Neural cell (in vitro differentiated cells): ENCODE data around the gene MED26. TPM values are rescaled to one million over a fixed set of nuclear protein-coding genes. Genes with fewer than 3 reads are reported as not detected.

Experiments used
- H2AFZ ChIP-seq: fragments of 200-600, 300-800 bp; sonication (generic), shearing (Covaris generic); 2 replicates; pipeline ENCODE4 v1.6.0; 2014; ENCODE audit warnings: low read depth, mild to moderate bottlenecking, antibody characterized with exemption, low read length, moderate library complexity
- H3F3A ChIP-seq: fragments of 200-600 bp; shearing (Covaris generic); 2 replicates; pipeline ENCODE4 v1.6.1; 2016; ENCODE audit warnings: mild to moderate bottlenecking, moderate library complexity, mixed read lengths, antibody characterized with exemption, low read length; ENCODE audit not compliant: insufficient read depth, poor library complexity, severe bottlenecking
- H3K27ac ChIP-seq: fragments of 200-600, 300-800 bp; sonication (generic), shearing (Covaris generic); 2 replicates; pipeline ENCODE4 v1.5.1; 2014; ENCODE audit warnings: mild to moderate bottlenecking, low read length, moderate library complexity
- H3K27me3 ChIP-seq: fragments of 300-800, 200-600 bp; sonication (generic), shearing (Covaris generic); 2 replicates; pipeline ENCODE4 v1.6.0; 2014; ENCODE audit warnings: mild to moderate bottlenecking, low read depth, low read length, moderate library complexity; ENCODE audit not compliant: insufficient read depth
- H3K36me3 ChIP-seq: fragments of 300-800, 200-600 bp; sonication (generic), shearing (Covaris generic); 2 replicates; pipeline ENCODE4 v1.5.1; 2014; ENCODE audit warnings: mild to moderate bottlenecking, antibody characterized with exemption, low read length, moderate library complexity; ENCODE audit not compliant: insufficient read depth
- H3K4me2 ChIP-seq: fragments of 300-800, 200-600 bp; sonication (generic), shearing (Covaris generic); 2 replicates; pipeline ENCODE4 v1.6.0; 2014; ENCODE audit warnings: mild to moderate bottlenecking, low read length
- H3K4me3 ChIP-seq: fragments of 300-800, 200-600 bp; sonication (generic), shearing (Covaris generic); 2 replicates; pipeline ENCODE4 v1.5.1; 2014; ENCODE audit warnings: mild to moderate bottlenecking, low read length, moderate library complexity
- H3K79me2 ChIP-seq: fragments of 200-600 bp; shearing (Covaris generic); replicated peaks from 2 replicates; pipeline ENCODE4 v1.6.0; 2014; ENCODE audit warnings: mild to moderate bottlenecking, low read length, moderate library complexity; ENCODE audit not compliant: insufficient read depth
- H3K9ac ChIP-seq: fragments of 300-800, 200-600 bp; sonication (generic), shearing (Covaris generic); 2 replicates; pipeline ENCODE4 v1.6.1; 2016; ENCODE audit warnings: mild to moderate bottlenecking, low read length, mixed read lengths
- H3K9me2 ChIP-seq: fragments of 200-600 bp; shearing (Covaris generic); 2 replicates; pipeline ENCODE4 v1.6.1; 2016; ENCODE audit warnings: mild to moderate bottlenecking, low read length, mixed read lengths; ENCODE audit not compliant: insufficient read depth
- H3K9me3 ChIP-seq: fragments of 200-600, 300-800 bp; sonication (generic), shearing (Covaris generic); 2 replicates; pipeline ENCODE4 v1.6.1; 2016; ENCODE audit warnings: mild to moderate bottlenecking, mixed run types, low read length, moderate library complexity, mixed read lengths
- H4K20me1 ChIP-seq: fragments of 200-600 bp; shearing (Covaris generic); 2 replicates; pipeline ENCODE4 v1.6.1; 2016; ENCODE audit warnings: mild to moderate bottlenecking, mixed run types; ENCODE audit not compliant: insufficient read depth
- EP300 ChIP-seq: fragments of 450-650 bp; conservative IDR thresholded peaks from 2 replicates; pipeline ENCODE4 v1.6.1; 2014; ENCODE audit warnings: antibody characterized with exemption, mild to moderate bottlenecking, moderate library complexity; ENCODE audit not compliant: poor library complexity, severe bottlenecking
- EZH2 ChIP-seq: fragments of 200-600, 300-800 bp; shearing (Covaris generic), sonication (generic); IDR thresholded peaks from 2 replicates; pipeline ENCODE4 v1.6.1; 2014; ENCODE audit warnings: antibody characterized with exemption, low read length, borderline replicate concordance, mild to moderate bottlenecking; ENCODE audit not compliant: insufficient read depth, poor library complexity, severe bottlenecking
- MXI1 ChIP-seq: fragments of 450-650 bp; conservative IDR thresholded peaks from 2 replicates; pipeline ENCODE4 v1.6.1; 2014; ENCODE audit warnings: antibody characterized with exemption, mild to moderate bottlenecking; ENCODE audit not compliant: poor library complexity, severe bottlenecking
- POLR2AphosphoS5 ChIP-seq: IDR thresholded peaks from 2 replicates; pipeline ENCODE4 v1.6.1; 2012
- RAD21 ChIP-seq: fragments of 450-650 bp; conservative IDR thresholded peaks from 2 replicates; pipeline ENCODE4 v1.6.1; 2014; ENCODE audit warnings: antibody characterized with exemption, mild to moderate bottlenecking, moderate library complexity
- REST ChIP-seq: IDR thresholded peaks from 2 replicates; pipeline ENCODE4 v1.6.1; 2012; ENCODE audit warnings: borderline replicate concordance
- SMC3 ChIP-seq: fragments of 450-650 bp; conservative IDR thresholded peaks from 2 replicates; pipeline ENCODE4 v1.6.1; 2014; ENCODE audit warnings: antibody characterized with exemption, mild to moderate bottlenecking, moderate library complexity; ENCODE audit not compliant: poor library complexity
- TAF1 ChIP-seq: IDR thresholded peaks from 2 replicates; pipeline ENCODE4 v1.6.1; 2012; ENCODE audit warnings: low read depth
- polyA plus RNA-seq: library from polyadenylated mRNA; depleted of rRNA; stranded (reverse); fragments of >200 nt; gene quantifications from 2 replicates; pipeline ENCODE4 v1.2.3, GENCODE V29; 2014
- TF ChIP-seq, protein P1 (sequence below): fragments of 450-650 bp; IDR thresholded peaks from 2 replicates; pipeline ENCODE4 v1.5.1; 2014; ENCODE audit warnings: antibody characterized with exemption, mild to moderate bottlenecking, moderate library complexity; ENCODE audit not compliant: poor library complexity, severe bottlenecking

MED26 gene
- polyA plus RNA-seq, 1 donor from 2014 or later: 4.2 TPM

GRCh38 chr19:16649734-16650133 lies 21.7 kb upstream of the MED26 start:
- Histone ChIP-seq H3K27ac (no peak overlapping the region), H3K9ac (no peak overlapping the region), H3K9me2 (no peaks in the 10 kb centered on the region), H4K20me1 (no peaks in the 10 kb centered on the region), H3K4me2 (no peak overlapping the region), H3F3A (no peaks in the 10 kb centered on the region), H3K27me3 (no peaks in the 10 kb centered on the region), H3K4me3 (no peak overlapping the region), H3K36me3 (no peaks in the 10 kb centered on the region), H3K9me3 (no peaks in the 10 kb centered on the region), H2AFZ (no peak overlapping the region), H3K79me2 (no peaks in the 10 kb centered on the region)
- no peak for TF ChIP-seq SMC3
- no peak for TF ChIP-seq POLR2AphosphoS5
- TF ChIP-seq MXI1: no peak
- TF ChIP-seq TAF1: no peak

DNA sequence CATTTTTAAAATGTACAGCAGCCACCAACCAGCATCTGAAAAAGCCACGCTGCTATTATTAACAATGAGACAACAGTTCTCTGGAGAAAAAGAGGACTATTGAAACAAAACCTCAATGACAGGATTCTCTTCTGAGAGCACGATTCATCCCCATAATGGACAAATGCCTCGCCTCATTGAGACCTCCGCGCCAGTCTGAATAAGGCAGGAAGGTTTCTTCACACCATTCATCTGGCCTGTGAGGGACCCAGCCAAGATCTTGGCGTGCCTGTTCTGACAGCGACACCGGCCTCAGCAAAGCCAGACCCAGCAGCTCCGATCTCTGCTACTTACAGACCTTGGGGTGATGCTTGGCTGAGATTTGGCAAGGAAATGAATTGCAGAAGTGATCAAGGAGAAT lies 17.1 kb upstream of the MED26 start:
- H2AFZ ChIP-seq: no peak overlapping the region
- H3F3A ChIP-seq: no peaks in the 10 kb centered on the region
- no peak overlapping the region for H3K4me3 ChIP-seq
- H4K20me1 ChIP-seq: no peaks in the 10 kb centered on the region
- H3K9me3 ChIP-seq: no peaks in the 10 kb centered on the region
- TF ChIP-seq POLR2AphosphoS5 (no peak), REST (no peak), MXI1 (no peak), TAF1 (no peak), EZH2 (no peak), SMC3 (no peak), EP300 (no peak), RAD21 (no peak)
- TF ChIP-seq, protein P1, sequence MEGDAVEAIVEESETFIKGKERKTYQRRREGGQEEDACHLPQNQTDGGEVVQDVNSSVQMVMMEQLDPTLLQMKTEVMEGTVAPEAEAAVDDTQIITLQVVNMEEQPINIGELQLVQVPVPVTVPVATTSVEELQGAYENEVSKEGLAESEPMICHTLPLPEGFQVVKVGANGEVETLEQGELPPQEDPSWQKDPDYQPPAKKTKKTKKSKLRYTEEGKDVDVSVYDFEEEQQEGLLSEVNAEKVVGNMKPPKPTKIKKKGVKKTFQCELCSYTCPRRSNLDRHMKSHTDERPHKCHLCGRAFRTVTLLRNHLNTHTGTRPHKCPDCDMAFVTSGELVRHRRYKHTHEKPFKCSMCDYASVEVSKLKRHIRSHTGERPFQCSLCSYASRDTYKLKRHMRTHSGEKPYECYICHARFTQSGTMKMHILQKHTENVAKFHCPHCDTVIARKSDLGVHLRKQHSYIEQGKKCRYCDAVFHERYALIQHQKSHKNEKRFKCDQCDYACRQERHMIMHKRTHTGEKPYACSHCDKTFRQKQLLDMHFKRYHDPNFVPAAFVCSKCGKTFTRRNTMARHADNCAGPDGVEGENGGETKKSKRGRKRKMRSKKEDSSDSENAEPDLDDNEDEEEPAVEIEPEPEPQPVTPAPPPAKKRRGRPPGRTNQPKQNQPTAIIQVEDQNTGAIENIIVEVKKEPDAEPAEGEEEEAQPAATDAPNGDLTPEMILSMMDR: no peak
- no peaks in the 10 kb centered on the region for H3K36me3 ChIP-seq
- no peaks in the 10 kb centered on the region for H3K79me2 ChIP-seq
- no peak overlapping the region for H3K9ac ChIP-seq
- no peaks in the 10 kb centered on the region for H3K27me3 ChIP-seq
- H3K27ac ChIP-seq: no peak overlapping the region
- no peaks in the 10 kb centered on the region for H3K9me2 ChIP-seq
- H3K4me2 ChIP-seq: no peak overlapping the region

DNA sequence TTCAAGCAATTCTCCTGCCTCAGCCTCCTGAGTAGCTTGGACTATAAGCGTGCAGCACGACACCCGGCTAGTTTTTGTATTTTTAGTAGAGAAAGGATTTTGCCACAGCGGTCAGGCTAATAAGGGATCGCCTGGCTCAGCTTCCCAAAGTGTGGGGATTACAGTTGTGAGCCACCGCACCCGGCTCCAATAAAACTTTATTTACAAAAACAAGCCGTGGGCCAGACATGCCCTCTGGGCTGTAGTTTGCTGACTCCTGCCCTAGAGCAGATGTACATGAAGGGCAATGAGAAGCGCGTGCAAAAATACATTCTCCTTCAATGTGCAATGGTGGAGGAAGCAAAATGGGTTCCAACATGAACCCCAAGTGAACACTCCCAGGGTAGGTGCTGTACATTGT lies 13.7 kb upstream of the MED26 start:
- TF ChIP-seq MXI1 (no peak), TAF1 (no peak), POLR2AphosphoS5 (no peak), SMC3 (no peak), EZH2 (no peak), EP300 (no peak), RAD21 (no peak), REST (no peak)
- TF ChIP-seq, protein P1: no peak
- Histone ChIP-seq H3K9me3 (no peaks in the 10 kb centered on the region), H3K27ac (no peak overlapping the region), H3K9ac (no peak overlapping the region), H3K9me2 (no peaks in the 10 kb centered on the region), H3F3A (no peaks in the 10 kb centered on the region), H3K36me3 (no peaks in the 10 kb centered on the region), H3K27me3 (no peaks in the 10 kb centered on the region), H3K4me3 (no peak overlapping the region), H3K4me2 (no peak overlapping the region), H4K20me1 (no peaks in the 10 kb centered on the region), H2AFZ (no peak overlapping the region), H3K79me2 (no peaks in the 10 kb centered on the region)
